HuH-7.5 (cell line): ENCODE results near the gene RPSA.
"Not testable (repeated sequence)": the region's sequence is repeated elsewhere in the genome, so short reads cannot be mapped to it uniquely, and the experiment has no call there.

ENCODE experiments used
- DNase-seq: peaks from one replicate; pipeline ENCODE4 v3.0.0; 2011; ENCODE audit warnings: low spot score

The RPSA gene

GRCh38 chr3:39419742-39420315, 13.3 kb downstream of the RPSA start:
- no peak for DNase-seq

GRCh38 chr3:39420543-39420942, 14.0 kb downstream of the RPSA start:
- DNase-seq = no peak

GRCh38 chr3:39423436-39423970, 17.0 kb downstream of the RPSA start:
- no peak for DNase-seq

GRCh38 chr3:39426312-39426711, 19.8 kb downstream of the RPSA start:
- DNase-seq = no peak

- DNase-seq = no peak
These were observed 21.0 kb downstream of the RPSA start for GRCh38 chr3:39427506-39427905.

GRCh38 chr3:39428745-39429201, 22.3 kb downstream of the RPSA start:
- DNase-seq = no peak

- DNase-seq = no peak
These were observed 22.9 kb downstream of the RPSA start for GRCh38 chr3:39429466-39429865.

GRCh38 chr3:39432342-39432741, 25.8 kb downstream of the RPSA start:
- DNase-seq = no peak

- no peak for DNase-seq
These were observed 27.1 kb downstream of the RPSA start for GRCh38 chr3:39433642-39434041.

- no peak for DNase-seq
These were observed 28.1 kb downstream of the RPSA start for GRCh38 chr3:39434574-39434973.

GRCh38 chr3:39435006-39435748, 28.7 kb downstream of the RPSA start:
- DNase-seq = no peak

- DNase-seq = no peak
These were observed 32.4 kb downstream of the RPSA start for GRCh38 chr3:39438880-39439279.

- no peak for DNase-seq
These were observed 33.8 kb downstream of the RPSA start for GRCh38 chr3:39440316-39440715.

- DNase-seq = no peak
These were observed 37.0 kb downstream of the RPSA start for GRCh38 chr3:39443530-39443929.

GRCh38 chr3:39445927-39446326, 39.4 kb downstream of the RPSA start:
- no peak for DNase-seq

- DNase-seq = no peak
These were observed 39.9 kb downstream of the RPSA start for GRCh38 chr3:39446444-39446843.

GRCh38 chr3:39447637-39448483, 41.3 kb downstream of the RPSA start:
- DNase-seq = peak; percentile 85

GRCh38 chr3:39448506-39449233, 42.1 kb downstream of the RPSA start:
- no peak for DNase-seq

GRCh38 chr3:39449796-39450195, 43.3 kb downstream of the RPSA start:
- DNase-seq = no peak

- DNase-seq = no peak
These were observed 46.6 kb downstream of the RPSA start for GRCh38 chr3:39453134-39453533.

- not testable (repeated sequence) for DNase-seq
These were observed 47.4 kb downstream of the RPSA start for GRCh38 chr3:39453872-39454271.
